H9 (cell line): ENCODE data around the gene ACAD10. TPM values are rescaled to one million over a fixed set of nuclear protein-coding genes. Genes with fewer than 3 reads are reported as not detected.
A peak's percentile ranks its signal among the peaks of the same experiment; 100 is the strongest.

Source experiments
- DNase-seq: peaks from one replicate; pipeline ENCODE4 v3.0.0-alpha.2; 2017
- H2AFZ ChIP-seq: one replicate; pipeline ENCODE4 v1.6.1; 2013; ENCODE audit warnings: mild to moderate bottlenecking, low read length, control low read depth, moderate library complexity
- H2AK5ac ChIP-seq: 2 replicates; pipeline ENCODE4 v1.6.1; 2013; ENCODE audit warnings: low read length, control low read depth, mixed read lengths; ENCODE audit not compliant: insufficient read length
- H2BK120ac ChIP-seq: one replicate; pipeline ENCODE4 v1.6.1; 2013; ENCODE audit warnings: low read depth, mild to moderate bottlenecking, low read length, control low read depth, inconsistent platforms; ENCODE audit not compliant: poor library complexity, severe bottlenecking
- H2BK12ac ChIP-seq: 2 replicates; pipeline ENCODE4 v1.6.1; 2013; ENCODE audit warnings: low read length, control low read depth, mixed read lengths, low read depth; ENCODE audit not compliant: insufficient read length
- H2BK15ac ChIP-seq: 2 replicates; pipeline ENCODE4 v1.6.1; 2013; ENCODE audit warnings: low read depth, low read length, control low read depth
- H2BK20ac ChIP-seq: one replicate; pipeline ENCODE4 v1.6.1; 2013; ENCODE audit warnings: low read depth, mild to moderate bottlenecking, low read length, control low read depth, inconsistent platforms; ENCODE audit not compliant: poor library complexity, severe bottlenecking
- H2BK5ac ChIP-seq: 2 replicates; pipeline ENCODE4 v1.6.1; 2013; ENCODE audit warnings: low read length, control low read depth, mixed read lengths; ENCODE audit not compliant: insufficient read length
- H3K14ac ChIP-seq: 2 replicates; pipeline ENCODE4 v1.6.1; 2013; ENCODE audit warnings: low read length, control low read depth; ENCODE audit not compliant: insufficient read depth
- H3K18ac ChIP-seq: 2 replicates; pipeline ENCODE4 v1.6.1; 2013; ENCODE audit warnings: low read depth, mild to moderate bottlenecking, mixed read lengths, low read length, control low read depth; ENCODE audit not compliant: insufficient read length
- H3K23ac ChIP-seq: 2 replicates; pipeline ENCODE4 v1.6.1; 2013; ENCODE audit warnings: low read length, control low read depth, mixed read lengths, low read depth; ENCODE audit not compliant: insufficient read length
- H3K23me2 ChIP-seq: 2 replicates; pipeline ENCODE4 v1.6.1; 2013; ENCODE audit warnings: low read depth, mild to moderate bottlenecking, mixed read lengths, low read length, control low read depth; ENCODE audit not compliant: insufficient read length, poor library complexity, severe bottlenecking
- H3K27ac ChIP-seq: 2 replicates; pipeline ENCODE4 v1.5.1; 2013; ENCODE audit warnings: low read length, control low read depth, mixed read lengths, low read depth; ENCODE audit not compliant: insufficient read length
- H3K27me3 ChIP-seq: 2 replicates; pipeline ENCODE4 v1.6.1; 2013; ENCODE audit warnings: low read length, control low read depth, inconsistent platforms; ENCODE audit not compliant: insufficient read depth
- H3K4ac ChIP-seq: 2 replicates; pipeline ENCODE4 v1.6.1; 2013; ENCODE audit warnings: low read depth, mild to moderate bottlenecking, control low read depth, inconsistent platforms, low read length, moderate library complexity
- H3K4me1 ChIP-seq: 2 replicates; pipeline ENCODE4 v1.6.1; 2013; ENCODE audit warnings: low read length, control low read depth, inconsistent platforms; ENCODE audit not compliant: insufficient read depth
- H3K4me2 ChIP-seq: 2 replicates; pipeline ENCODE4 v1.6.1; 2013; ENCODE audit warnings: low read length, control low read depth, mixed read lengths; ENCODE audit not compliant: insufficient read length, insufficient read depth
- H3K56ac ChIP-seq: 2 replicates; pipeline ENCODE4 v1.6.1; 2013; ENCODE audit warnings: low read depth, mild to moderate bottlenecking, mixed read lengths, low read length, control low read depth; ENCODE audit not compliant: insufficient read length
- H3K79me1 ChIP-seq: 2 replicates; pipeline ENCODE4 v1.6.1; 2013; ENCODE audit warnings: low read depth, mild to moderate bottlenecking, moderate library complexity, low read length, control low read depth, inconsistent platforms; ENCODE audit not compliant: insufficient read depth, poor library complexity, severe bottlenecking
- H3K79me2 ChIP-seq: 2 replicates; pipeline ENCODE4 v1.6.1; 2013; ENCODE audit warnings: low read length, control low read depth, inconsistent platforms; ENCODE audit not compliant: insufficient read depth
- H3K9ac ChIP-seq: 2 replicates; pipeline ENCODE4 v1.6.1; 2013; ENCODE audit warnings: low read length, control low read depth, mixed read lengths; ENCODE audit not compliant: insufficient read length; ENCODE audit errors: extremely low read depth
- H3K9me3 ChIP-seq: one replicate; pipeline ENCODE4 v1.6.1; 2013; ENCODE audit warnings: low read depth, low read length, inconsistent platforms; ENCODE audit not compliant: control insufficient read depth
- H3T11ph ChIP-seq: one replicate; pipeline ENCODE4 v1.6.1; 2013; ENCODE audit warnings: mild to moderate bottlenecking, low read length, control low read depth, inconsistent platforms
- H4K20me1 ChIP-seq: one replicate; pipeline ENCODE4 v1.6.1; 2013; ENCODE audit not compliant: control insufficient read depth, insufficient read length, insufficient read depth
- H4K5ac ChIP-seq: 2 replicates; pipeline ENCODE4 v1.6.1; 2013; ENCODE audit warnings: low read depth, mild to moderate bottlenecking, mixed read lengths, low read length, control low read depth; ENCODE audit not compliant: insufficient read length
- H4K8ac ChIP-seq: replicated peaks from 2 replicates; pipeline ENCODE4 v1.6.1; 2013; ENCODE audit warnings: low read length, control low read depth, mixed read lengths, low read depth; ENCODE audit not compliant: insufficient read length
- H4K91ac ChIP-seq: 2 replicates; pipeline ENCODE4 v1.6.1; 2013; ENCODE audit warnings: low read depth, mild to moderate bottlenecking, moderate library complexity, mixed read lengths, low read length, control low read depth; ENCODE audit not compliant: insufficient read length
- H3K27ac Mint-ChIP-seq, 3 experiments: 2 replicates in 2 of 3; 3 replicates in 1 of 3; pipeline ENCODE4 v1.8.0; 2020 to 2021; ENCODE audit warnings: mixed read lengths in 3 of 3, mild to moderate bottlenecking in 1 of 3, moderate library complexity in 1 of 3
- H3K27me3 Mint-ChIP-seq: 2 replicates; pipeline ENCODE4 v1.8.0; 2021; ENCODE audit warnings: low read depth, mild to moderate bottlenecking, moderate library complexity, mixed read lengths
- H3K36me3 Mint-ChIP-seq, 3 experiments: 2 replicates in 2 of 3; 3 replicates in 1 of 3; pipeline ENCODE4 v1.8.0; 2020 to 2021; ENCODE audit warnings: low read depth in 3 of 3, mixed read lengths in 3 of 3; ENCODE audit not compliant: insufficient read depth in 1 of 3
- H3K4me1 Mint-ChIP-seq, 2 experiments: 2 replicates each; pipeline ENCODE4 v1.8.0; 2020; ENCODE audit warnings: mixed read lengths in 2 of 2
- H3K4me3 Mint-ChIP-seq, 2 experiments: 2 replicates in 1 of 2; 3 replicates in 1 of 2; pipeline ENCODE4 v1.8.0; 2020 to 2021; ENCODE audit warnings: mild to moderate bottlenecking in 2 of 2, mixed read lengths in 2 of 2, moderate library complexity in 1 of 2
- H3K9me3 Mint-ChIP-seq, 2 experiments: 2 replicates in 1 of 2; 3 replicates in 1 of 2; pipeline ENCODE4 v1.8.0; 2020; ENCODE audit warnings: mild to moderate bottlenecking in 2 of 2, mixed read lengths in 2 of 2, moderate library complexity in 1 of 2
- CTCF ChIP-seq: fragments of 200-600 bp; sonication (generic); conservative IDR thresholded peaks from 3 replicates; pipeline ENCODE4 v1.8.0; 2021; ENCODE audit warnings: antibody characterized with exemption, mild to moderate bottlenecking
- WGBS: extraction: QIAGEN DNeasy Blood & Tissue Kit; methylation state at CpG from one replicate; pipeline ENCODE4 v1.1.7; 2013; ENCODE audit warnings: missing lambda C conversion rate, low lambda C conversion rate, mixed read lengths; ENCODE audit not compliant: insufficient read length; ENCODE audit errors: extremely low coverage; 5-methylcytosine and 5-hydroxymethylcytosine counted together
- total RNA-seq: library from RNA; stranded (reverse); gene quantifications from 2 replicates; pipeline ENCODE4 v1.2.1, GENCODE V29; 2021

ACAD10 gene
- total RNA-seq, 1 experiment from 2014 or later: 25.7 TPM

GRCh38 chr12:111792856-111793235, 107.0 kb downstream of the ACAD10 start:
- Mint-ChIP-seq H3K27ac (peak overlapping the region in 1 of 3 experiments; percentile 75; a peak in 1 of 7 replicates), H3K9me3 (no peaks in the 10 kb centered on the region), H3K36me3 (peaks cover 10 to 52% (median 46%) of the 10 kb centered on the region in 3 experiments; a peak in 6 of 7 replicates), H3K4me1 (no peaks in the 10 kb centered on the region), H3K4me3 (no peak overlapping the region), H3K27me3 (no peaks in the 10 kb centered on the region)
- Histone ChIP-seq H4K91ac (no peak overlapping the region), H4K8ac (no peak overlapping the region), H2AK5ac (no peak overlapping the region), H3K4me1 (no peaks in the 10 kb centered on the region), H3K23ac (no peak overlapping the region), H3K23me2 (no peaks in the 10 kb centered on the region), H2AFZ (no peak overlapping the region), H3K27me3 (no peaks in the 10 kb centered on the region), H4K20me1 (no peaks in the 10 kb centered on the region), H3K18ac (no peak overlapping the region), H2BK12ac (no peak overlapping the region), H3K79me2 (no peaks in the 10 kb centered on the region), H3K4me2 (no peak overlapping the region), H3T11ph (no peak overlapping the region), H2BK5ac (no peak overlapping the region), H2BK120ac (no peak overlapping the region), H3K4ac (no peak overlapping the region), H3K9ac (no peak overlapping the region), H3K14ac (no peak overlapping the region; the same call in 1 of the 2 replicates), H3K56ac (no peak overlapping the region), H3K27ac (no peak overlapping the region), H2BK15ac (no peak overlapping the region), H3K9me3 (no peaks in the 10 kb centered on the region), H3K79me1 (no peaks in the 10 kb centered on the region), H4K5ac (no peak overlapping the region), H2BK20ac (no peak overlapping the region)
- no peak for TF ChIP-seq CTCF
- DNase-seq: no peak
- WGBS: no CpG with 5 or more reads among the region's 3 CpGs
